ENCODE data around the gene PIF1.
A peak's percentile ranks its signal among the peaks of the same experiment; 100 is the strongest.

PIF1 gene, protein sequence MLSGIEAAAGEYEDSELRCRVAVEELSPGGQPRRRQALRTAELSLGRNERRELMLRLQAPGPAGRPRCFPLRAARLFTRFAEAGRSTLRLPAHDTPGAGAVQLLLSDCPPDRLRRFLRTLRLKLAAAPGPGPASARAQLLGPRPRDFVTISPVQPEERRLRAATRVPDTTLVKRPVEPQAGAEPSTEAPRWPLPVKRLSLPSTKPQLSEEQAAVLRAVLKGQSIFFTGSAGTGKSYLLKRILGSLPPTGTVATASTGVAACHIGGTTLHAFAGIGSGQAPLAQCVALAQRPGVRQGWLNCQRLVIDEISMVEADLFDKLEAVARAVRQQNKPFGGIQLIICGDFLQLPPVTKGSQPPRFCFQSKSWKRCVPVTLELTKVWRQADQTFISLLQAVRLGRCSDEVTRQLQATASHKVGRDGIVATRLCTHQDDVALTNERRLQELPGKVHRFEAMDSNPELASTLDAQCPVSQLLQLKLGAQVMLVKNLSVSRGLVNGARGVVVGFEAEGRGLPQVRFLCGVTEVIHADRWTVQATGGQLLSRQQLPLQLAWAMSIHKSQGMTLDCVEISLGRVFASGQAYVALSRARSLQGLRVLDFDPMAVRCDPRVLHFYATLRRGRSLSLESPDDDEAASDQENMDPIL

DNA sequence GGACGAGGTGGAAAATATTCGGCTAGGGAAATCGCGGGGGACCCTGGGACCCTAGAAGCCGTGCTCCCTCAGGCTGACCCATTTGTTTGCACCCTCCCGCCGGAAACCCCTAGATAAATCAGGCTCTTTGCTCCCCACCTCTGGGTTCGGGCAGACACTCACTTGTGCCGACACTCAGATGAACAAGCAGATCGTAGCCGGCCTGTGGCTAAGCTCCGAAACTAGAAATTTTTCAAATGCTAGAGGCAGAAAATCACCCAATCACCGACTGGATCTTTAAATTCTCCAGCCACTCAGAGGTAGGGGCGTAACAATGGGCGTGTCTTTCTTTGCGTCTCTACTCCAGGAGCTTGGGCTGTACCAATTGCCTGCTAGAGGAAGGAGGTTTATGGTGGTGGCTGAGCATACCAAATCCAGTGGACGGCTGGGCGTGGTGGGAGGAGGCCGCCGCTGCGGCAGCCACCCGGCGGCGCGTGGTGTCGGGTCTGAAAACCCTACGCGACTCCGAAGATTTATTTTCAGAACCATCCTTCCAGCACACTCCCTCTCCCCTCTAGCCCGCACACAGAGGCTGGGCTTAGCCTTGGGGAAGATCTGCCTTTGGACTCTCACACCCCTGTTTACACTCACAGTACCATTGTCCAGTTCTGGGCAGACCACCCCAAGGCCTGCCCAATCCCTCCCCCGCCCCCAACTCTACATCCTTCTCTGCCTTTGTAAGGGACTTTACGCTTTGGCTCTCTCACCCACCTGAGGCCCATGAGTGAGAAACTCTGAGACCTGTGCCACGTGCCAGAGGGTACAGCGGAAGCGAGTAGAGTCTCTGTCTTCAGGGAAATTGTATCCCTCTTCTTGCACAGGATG is at the start of gene PIF1:
TSS of gene PIF1 (minus strand) at position 217 of the 864 bp plus-strand sequence. CDS start 1,312 bp downstream, outside the sequence.
- peak; percentile 96 for DNase-seq

DNA sequence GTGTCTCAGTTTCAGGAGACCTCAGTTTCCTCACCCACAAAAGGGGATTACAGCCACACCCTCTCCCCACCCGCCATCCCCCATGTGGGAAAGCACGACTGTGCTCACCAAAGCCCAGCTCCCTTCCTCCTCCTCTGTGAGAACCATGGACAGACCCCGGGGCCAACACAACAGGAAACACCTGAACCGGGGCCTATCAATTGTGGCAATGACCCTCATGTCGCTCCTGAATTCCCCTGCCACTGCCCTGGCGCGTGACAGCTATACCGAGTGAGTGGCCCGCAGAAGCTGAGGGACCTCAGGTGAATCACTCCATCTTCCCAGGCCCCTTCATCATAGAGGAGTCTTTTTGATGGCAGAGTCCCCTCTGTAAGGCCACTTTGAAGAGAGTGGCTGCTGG is 44.9 kb upstream of the PIF1 start:
- no peak for DNase-seq

DNA sequence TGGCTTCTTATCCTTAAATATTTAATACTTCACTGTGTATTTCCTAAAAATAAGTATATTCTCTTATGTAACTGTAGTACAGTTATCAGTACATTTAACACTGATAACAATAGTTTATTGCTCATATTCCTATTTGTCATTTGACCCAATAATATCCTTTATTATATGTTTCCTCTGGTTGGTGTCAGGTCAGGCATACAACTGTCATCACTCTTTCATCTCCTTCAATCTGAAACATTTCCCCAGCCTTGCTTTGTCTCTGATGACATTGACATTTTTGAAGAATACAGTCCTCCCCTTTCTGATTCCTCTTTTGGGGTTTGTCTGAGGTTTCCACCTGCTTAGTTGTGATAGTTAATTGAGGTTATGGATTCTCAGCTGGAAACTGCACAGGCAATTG is 44.1 kb upstream of the PIF1 start:
- no peak for DNase-seq

DNA sequence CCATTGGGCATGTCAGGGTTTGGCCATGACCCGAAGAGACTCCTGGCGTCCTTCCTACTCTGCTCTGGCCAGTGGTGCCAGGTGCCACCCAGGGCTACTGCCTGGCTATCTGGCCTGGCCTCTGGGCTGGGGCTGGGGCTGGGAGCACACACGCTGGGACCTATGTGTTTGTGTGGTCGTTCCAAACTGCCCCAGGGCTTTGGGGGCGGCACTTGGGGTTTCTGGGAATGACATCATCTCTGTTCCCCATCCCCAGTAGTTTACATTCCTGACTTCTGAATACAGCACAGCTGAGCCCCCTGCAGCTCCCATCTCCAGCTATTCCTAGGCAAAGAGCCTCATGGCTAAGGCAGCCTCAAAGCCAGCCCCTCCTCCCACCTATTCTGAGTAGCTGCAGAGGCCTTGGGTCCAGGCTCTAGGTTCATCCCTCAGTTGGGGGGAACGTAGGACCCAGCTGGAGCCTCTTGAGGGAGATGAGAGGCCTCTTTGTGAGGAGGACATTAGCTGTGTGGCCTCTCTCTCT is 40.6 kb upstream of the PIF1 start:
- no peak for DNase-seq

DNA sequence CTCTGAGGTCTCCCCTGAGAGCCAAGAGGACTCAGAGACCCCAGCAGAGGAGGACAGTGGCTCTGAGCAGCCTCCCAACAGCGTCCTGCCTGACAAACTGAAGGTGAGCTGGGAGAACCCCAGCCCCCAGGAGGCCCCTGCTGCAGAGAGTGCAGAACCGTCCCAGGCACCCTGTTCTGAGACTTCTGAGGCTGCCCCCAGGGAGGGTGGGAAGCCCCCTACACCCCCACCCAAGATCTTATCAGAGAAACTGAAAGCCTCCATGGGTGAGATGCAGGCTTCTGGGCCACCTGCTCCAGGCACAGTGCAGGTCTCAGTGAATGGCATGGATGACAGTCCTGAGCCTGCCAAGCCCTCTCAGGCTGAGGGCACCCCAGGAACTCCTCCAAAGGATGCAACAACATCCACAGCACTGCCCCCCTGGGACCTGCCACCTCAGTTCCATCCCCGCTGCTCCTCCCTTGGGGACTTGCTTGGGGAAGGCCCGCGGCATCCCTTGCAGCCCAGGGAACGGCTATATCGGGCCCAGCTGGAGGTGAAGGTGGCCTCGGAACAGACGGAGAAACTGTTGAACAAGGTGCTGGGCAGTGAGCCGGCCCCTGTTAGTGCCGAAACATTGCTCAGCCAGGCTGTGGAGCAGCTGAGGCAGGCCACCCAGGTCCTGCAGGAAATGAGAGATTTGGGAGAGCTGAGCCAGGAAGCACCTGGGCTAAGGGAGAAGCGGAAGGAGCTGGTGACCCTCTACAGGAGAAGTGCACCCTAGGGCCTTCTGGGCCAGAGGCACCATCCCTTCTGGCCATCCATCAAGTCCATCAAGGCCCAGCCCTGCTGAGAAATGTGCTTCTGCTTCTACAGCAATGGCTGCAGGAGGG is 39.9 kb upstream of the PIF1 start:
- DNase-seq, result no peak

DNA sequence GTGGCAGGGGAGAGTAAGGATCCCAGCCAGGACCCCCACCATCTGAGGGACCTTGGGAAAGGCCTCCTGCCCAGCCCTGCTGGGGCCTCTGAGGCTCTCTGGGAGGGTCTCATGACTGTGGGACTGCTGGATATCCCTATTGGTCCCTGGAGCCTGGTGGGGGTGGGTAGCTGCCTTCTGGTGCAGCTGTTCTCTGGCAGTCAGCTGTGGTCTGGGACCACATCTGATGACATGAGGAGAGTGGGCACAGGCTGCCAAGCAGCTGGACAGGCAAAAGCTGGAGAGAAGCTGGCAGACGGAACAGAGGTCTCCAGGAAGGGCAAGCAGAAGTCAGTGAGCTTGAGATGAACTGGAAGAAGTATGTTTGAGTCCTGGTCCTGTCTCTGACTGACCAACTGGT is 38.6 kb upstream of the PIF1 start:
- DNase-seq, result no peak

DNA sequence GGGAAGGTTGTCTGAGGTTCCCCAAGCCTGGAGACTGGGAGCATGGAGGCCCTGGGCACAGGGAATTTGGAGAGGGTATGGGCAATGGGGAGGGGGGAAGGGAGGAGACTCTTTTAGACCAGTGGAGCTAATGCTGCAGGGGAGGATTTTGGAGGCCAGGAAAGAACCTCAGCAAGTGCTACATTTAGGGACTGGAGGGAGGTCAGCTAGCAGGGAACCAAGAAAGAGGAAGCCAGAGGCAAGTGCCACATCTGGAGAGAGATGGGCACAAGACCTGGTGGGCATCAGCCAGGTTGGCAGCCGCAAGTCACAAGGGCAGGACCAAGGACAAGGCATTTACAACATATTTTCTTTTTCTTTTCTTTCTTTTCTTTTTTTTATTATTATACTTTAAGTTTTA is 37.0 kb upstream of the PIF1 start:
- no peak for DNase-seq

DNA sequence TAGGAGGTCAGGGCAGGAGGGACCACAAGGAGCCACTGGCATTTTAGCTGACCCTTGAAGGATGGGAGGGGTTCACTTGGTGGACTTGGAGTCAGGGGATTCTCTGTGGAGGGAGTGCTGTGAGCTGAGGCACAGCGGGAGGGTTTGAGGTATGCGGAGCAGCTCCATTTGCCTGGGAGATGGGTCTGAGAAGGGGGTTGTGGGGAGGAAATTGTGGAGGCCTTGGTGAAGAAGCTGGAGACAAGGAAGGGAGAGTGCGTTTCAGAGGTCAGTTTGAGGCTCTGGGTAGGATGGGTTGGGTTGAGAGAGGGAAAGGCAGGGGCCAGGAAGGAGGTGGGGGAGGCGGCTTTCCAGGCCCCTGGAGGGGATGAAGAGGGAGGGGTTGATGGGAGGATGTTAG is 36.5 kb upstream of the PIF1 start:
- DNase-seq, result no peak

DNA sequence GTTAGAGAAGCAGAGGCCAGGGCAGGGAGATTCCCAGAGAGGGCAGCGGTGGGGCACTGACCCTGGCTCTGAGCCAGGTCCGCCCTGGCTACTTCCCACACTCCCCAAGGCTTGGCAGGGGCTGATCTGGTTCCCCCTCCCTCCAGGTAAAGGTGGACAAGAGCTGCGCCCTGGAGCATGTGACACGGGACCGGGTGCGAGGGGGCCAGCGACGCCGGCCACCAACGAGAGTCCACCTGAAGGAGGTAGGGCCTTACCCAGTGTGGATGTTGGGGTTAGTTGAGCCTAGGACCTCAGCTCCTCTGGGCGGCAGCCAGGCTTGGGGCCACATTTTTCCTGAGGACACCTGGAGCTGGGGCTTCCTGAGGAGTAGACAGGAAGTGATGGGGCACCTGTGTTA is 35.9 kb upstream of the PIF1 start:
- no peak for DNase-seq

DNA sequence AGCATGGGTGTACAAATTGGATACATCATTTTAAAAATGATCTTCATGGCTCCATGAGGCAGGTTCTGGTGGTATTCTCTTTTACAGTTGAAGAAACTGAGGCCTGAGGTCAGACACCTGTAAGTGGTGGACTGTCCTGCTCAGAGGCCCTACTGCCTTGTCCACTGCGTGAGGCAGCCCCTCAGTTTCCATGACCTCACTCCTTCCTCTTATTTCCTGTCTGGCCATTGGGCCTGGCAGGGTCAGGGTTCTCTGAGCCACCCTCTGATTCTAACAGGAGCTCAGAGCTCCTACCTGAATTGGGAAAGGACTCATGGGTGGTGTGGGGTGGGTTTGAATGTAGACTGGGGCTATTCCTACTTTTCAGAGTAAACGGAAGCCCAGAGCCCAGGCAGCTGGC is 33.8 kb upstream of the PIF1 start:
- no peak for DNase-seq

DNA sequence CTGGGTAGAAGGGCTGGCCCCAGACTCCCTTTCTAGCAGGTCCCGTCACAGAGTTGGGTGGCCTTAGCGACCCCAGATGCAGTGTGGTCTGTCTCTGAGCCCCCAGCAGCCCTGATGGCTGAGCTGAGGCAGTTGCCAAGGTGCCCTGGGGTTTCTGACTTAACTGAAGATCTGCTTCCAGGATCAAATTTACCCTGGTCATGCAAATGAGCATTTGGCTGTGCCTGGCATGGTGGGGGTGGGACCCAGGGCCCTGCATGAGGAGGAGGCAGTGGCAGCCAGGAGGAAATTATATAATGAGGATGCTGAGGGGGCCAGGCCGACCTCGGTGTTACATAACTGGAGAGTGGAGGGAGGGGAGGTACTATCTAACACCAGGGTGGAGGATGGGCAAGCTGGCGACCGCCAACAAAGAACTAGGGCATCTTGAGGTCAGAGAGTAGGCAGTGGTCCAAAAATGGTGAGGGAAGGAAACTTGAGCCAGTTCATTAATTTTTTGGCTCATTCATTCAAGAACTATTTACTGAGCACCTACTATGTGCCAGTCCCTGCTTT is 32.7 kb upstream of the PIF1 start:
- no peak for DNase-seq

DNA sequence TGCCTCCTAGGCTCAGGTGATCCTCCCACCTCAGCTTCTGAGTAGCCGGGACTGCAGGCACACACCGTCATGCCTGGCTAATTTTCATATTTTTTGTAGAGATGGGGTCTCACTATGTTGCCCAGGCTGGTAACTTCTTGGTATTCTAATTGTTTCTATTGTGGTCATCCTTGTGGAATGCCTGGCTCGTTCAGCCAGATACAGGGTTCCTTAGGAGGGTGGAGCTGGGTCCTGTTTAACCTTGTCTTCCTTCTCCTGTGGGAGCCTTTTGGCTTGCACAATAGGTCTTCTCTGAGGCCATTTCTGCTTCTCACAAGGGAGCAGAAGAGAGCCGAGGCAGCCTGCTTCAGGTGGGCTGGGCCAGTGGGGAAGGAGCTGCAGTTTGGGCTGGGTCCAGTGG is 32.0 kb upstream of the PIF1 start:
- DNase-seq, result no peak

DNA sequence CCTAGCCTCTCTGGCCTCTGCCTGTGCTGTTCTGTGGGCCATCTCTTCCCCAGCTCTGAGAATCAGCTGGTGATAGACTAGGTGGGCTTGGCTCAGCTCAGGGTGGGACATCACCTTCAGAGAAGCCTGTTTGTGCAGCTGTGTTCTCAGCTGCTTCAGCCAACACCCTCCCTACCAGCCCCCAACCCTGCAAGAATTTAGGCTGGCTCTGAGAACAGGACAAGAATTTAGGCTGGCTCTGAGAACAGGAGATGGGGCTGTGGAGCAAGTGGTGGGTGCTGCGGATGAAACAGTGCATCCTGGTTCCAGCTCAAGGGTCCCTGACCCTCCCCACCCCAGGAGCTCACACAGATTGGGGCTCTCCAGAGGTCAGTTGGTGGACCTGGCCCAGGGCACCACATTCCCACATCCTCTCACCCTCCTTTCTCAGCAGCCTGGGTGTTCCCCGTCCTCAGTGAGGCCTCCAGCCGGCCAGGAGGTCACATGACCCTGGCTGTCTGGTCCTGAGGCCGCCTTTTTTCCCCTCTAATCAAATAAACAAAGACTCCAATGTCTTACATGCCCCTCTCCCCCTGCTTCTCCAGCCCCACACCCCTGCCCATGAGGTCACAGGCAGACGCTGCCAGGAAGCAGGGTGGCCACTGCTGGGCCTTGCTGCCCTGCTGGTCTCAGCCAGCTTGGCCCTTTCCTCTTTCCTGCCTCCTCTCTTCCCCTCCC is 31.1 kb upstream of the PIF1 start:
- DNase-seq, result no peak

DNA sequence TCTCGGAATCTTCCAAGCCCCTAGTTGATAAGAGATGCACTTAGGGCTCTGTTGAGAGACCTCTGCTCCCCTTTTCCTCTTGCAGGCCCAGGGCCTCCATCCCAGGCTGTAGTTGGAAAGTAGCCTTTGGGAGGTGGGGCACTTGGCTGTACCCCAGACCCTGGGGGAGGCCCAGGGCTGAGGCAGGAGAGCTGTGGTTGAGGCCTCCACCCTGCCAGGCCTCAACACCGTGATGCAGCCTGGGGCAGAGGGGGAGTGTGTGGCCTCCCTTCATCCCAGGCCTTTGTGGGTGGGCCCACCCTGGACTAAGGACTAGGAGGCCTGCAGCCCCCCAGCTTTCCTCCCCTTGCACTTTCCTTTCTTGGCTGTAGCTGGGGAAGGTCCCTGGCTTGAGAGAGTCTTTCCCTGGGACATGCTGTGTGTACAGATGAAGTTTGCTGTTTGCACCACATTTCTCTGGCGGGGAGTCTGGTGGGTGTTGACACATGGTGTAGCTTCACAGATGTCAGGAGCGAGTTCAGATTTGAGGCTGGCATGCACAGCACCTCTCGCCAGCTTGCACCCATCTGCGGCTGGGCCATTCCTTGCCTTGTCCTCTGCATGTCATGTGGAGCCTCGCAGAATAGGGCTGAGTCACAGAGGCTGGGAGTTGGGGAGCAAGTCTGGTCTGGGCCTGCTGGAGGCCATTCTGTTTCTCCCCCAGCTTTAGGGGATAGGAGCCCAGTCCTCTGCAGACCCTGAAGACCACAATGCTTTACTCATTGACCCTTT is 29.9 kb upstream of the PIF1 start:
- no peak for DNase-seq

DNA sequence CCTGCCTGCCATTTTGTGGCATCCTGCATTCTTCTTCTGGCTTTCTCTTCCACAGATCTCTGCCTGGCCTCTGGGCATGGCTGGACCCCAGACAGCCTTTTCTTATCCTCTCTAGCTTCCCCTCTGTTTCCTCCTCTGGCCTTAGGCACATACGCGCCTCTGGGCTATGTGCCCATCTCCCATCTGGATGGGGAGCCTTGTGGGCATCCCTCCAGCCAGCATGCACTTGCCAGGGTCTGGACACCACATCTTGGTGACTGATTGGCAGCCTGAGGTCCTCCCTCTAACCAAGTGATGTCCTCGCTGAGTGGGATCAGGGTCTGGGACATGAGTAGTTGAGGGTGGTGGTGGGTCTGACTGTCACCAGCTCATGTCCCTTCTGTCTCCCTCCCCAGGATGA is 29.1 kb upstream of the PIF1 start:
- DNase-seq, result no peak

DNA sequence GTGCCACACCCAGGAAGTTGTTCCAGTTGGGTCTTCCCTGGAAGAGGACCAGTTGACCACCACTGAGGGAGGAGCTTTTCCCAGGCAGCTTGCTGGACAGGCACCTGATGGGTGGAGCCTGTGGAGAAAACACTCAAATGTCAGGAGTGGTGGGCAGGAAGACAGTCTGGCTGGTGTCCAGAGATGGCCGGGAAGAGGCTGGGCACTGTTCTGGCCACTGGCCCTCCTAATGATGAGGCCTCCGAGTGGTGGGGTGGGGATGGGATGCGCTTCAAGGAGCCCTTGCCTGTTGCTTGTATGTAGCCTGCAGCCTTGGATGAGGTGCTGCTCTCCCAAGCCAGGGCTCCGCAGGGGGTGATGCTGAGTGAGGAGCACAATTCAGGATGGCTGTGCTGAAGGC is 28.6 kb upstream of the PIF1 start:
- DNase-seq, result no peak

DNA sequence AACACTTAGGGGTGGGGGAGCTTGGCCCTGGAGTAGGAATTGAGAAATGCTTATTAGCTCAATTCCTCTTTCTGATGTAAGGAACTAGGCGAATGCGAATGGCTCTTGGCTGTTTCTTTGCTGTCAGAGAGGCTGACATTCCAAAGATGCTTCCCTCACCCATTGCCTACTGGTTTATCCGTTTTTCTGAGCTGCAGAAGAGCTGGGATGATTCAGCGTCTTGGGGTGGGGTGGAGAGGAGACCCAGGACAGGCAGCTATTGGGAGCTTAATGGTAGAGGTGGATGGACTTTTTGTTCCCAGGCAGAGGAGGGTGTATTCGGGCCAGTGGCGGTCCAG is 26.0 kb upstream of the PIF1 start:
- no peak for DNase-seq

DNA sequence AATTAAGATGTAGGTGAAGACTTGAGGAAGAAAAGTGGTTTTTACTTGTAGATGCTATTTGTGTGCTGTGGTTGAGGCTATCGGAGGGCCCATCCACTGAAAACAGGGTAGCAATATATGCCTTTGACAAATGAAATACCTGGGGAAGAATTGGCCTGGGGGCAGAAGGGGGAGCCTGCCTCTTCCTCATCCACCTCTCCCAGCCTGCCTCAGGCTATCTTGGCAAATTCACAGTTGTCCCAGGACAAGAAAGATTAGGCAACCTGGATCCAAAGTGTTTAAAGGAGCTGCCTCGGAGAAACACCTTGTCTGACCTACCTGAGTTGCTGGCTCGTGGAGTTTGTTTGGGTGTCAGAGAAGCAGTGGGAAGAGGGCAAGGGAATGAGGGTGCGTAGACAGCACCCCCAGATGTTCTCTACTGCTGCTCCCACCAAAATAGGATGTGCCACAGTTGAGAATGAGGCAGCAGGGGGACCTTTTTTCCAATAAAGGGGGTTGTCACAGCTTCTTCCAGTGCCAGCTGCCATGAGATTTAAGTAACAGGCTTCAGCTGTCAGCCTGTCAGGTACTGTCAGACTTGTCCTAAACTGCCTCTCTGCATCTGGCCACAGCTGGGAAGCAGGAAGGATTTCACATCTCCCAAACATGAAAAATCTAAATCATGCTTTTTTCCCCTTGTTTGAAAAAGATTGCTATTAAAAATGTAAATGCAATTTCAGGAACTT is 25.5 kb upstream of the PIF1 start:
- DNase-seq, result no peak

DNA sequence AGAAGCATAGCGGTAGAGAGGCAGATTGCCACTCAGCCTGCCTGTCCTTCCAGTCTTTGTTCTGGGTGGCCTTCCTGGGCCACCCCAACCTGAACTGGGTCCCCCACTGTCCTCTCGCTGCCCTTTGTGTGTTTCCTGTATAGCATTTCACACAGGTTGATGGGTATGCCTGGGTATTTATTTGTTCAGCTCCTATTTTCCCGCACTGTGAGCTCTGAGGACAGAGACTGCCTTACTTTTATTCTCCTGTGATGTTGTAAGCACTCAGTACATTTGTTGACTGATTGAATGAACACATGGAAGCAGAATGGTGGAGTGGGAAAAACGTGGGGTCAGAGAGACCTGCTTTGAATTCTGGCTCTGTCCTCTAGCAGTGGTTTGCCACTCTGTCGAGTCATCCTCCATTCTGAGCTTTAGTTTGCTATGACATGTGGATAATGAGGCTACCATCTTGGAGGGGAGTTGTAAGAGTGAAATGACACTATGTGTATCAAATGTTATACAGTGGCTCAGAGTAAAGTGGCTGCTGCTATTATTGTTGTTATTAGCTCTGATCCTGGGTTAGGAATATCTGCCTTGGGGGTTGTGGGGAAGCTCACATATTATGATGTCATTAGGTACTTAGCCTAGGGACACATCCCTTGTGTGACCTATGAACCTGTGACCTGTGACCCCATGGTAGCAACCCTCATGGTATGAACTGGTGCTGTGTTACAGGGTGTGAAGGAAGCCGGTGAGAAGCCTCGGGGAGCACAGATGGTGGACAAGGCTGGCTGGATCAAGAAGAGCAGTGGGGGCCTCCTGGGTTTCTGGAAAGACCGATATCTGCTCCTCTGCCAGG is 22.6 kb upstream of the PIF1 start:
- no peak for DNase-seq
